Left cardiac atrium (tissue), 4 donors: ENCODE results near the gene FMNL2. TPM values are rescaled to one million over a fixed set of nuclear protein-coding genes. Genes with fewer than 3 reads are reported as not detected.

Experiments
- ATAC-seq, 2 donors: fragments of 200-7000 bp; cut with Tn5 transposase; one replicate each; pipeline ENCODE4 v1.9.1; 2020; ENCODE audit warnings: mild to moderate bottlenecking in 2 of 2, moderate library complexity in 2 of 2
- DNase-seq: peaks from one replicate; pipeline ENCODE4 v3.0.0-alpha.2; 2020
- intact Hi-C, 2 donors: fragments of 100-400 bp; cut with DNase I; formaldehyde crosslinking; loops; one replicate each; pipeline versions ENCODE4 v1.14.1 to v1.15.1; 2022 to 2023
- total RNA-seq, 2 donors: library from RNA; stranded (reverse); fragmentation: NEBNext Ultra II Directional; extraction: Animal tissue kit (Norgen Biotek cat#: 25700); gene quantifications; one replicate each; pipeline ENCODE4 v1.2.1, GENCODE V29; 2021
- donor health status: DM: no; HTN: yes; CAD: no.
- donor health status: DM: no; HTN: yes; CAD: no; lungs with severe emphysema.
- donor health status: DM: yes; HTN: yes; CAD: no.
- donor health status: Dilated cardiomyopathy.

Gene FMNL2
- total RNA-seq, 2 donors from 2014 or later, result 11.3 to 16.6 TPM

DNA sequence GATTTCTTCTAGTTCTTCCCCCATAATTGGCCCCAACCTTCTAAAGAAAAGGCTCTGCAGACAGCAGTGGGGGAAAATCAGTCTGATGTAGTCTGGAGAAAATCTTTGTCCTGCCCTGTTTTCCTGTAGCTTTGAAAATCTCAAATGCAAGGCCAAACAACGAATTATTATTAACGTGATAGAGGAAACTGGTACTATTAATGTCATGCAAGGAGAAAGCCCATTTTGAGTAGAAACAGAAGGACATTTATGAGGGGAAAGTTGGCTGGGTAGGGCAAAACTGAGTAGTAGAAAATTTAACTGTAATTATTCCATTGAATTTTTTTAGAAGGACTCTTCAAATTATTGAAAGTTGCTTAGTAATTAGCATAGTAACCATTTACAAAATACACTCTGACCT lies 98.8 kb downstream of the FMNL2 start:
- intact Hi-C loops, result no loop called here
- DNase-seq (no peak), ATAC-seq (no peak)

GRCh38 chr2:152434395-152435182 lies 99.6 kb downstream of the FMNL2 start:
- ATAC-seq (no peak), DNase-seq (no peak)
- intact Hi-C loops, result no loop called here

- DNase-seq (no peak), ATAC-seq (no peak)
- intact Hi-C loops, result no loop called here
Observed at GRCh38 chr2:152436148-152436547, 101.2 kb downstream of the FMNL2 start.

DNA sequence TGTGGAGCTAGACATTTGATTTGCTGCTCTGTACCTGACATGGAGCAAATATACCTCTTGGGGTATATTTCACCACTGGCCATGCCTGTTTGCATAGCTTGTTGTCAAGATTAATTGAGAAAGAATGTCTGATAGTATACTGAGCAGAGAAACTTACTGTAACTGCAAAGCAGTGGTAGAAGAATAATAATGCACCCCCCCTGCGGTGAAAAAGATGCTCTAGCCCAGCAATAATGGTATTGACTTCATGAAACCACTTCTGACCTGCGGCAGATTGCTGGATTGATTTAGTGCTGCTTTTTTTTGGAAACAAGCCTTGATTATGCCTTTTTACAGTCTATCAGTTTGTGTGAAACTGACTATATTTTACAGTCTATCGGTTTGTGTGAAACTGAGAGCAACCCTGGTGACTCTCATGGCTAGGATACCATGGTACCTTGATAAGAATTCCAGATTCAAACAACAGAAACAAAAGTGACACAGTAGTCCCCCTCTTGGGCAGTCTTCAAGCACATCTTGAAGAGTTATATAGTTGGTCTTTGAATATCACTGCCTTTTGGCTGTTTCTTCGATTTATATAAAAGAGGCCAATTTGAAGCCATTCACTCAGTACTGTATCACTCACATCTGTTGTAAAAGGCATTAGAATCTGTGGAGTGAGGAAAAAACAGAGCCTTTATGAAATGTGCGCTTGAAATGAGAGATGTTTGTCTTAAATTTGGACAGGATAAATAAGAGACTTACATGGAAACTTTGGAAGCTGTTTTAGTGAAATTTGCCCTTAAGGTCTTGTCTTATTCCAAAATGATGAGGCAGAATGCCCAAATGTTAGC lies 102.5 kb downstream of the FMNL2 start:
- intact Hi-C loops, result no loop called here
- DNase-seq, result no peak
- no peak for ATAC-seq

DNA sequence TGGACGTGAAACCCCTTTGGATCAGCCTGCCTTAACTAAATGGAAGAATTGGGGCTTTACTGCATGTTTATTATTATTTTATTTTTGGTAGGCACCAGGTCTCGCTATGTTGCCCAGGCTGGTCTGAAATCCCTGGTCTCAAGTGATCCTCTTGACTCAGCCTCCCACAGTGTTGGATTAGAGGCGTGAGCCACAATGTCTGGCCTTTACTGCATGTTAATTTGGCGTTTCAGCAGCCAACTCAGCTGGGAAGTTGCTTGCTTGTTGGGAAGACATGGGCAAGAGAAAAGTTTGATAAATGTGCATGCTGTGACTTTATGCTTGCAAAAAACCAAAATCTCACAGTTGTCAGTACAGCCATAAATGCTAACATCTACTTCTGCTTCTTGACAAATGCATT lies 105.1 kb downstream of the FMNL2 start:
- intact Hi-C loops, result no loop called here
- DNase-seq (no peak), ATAC-seq (no peak)

DNA sequence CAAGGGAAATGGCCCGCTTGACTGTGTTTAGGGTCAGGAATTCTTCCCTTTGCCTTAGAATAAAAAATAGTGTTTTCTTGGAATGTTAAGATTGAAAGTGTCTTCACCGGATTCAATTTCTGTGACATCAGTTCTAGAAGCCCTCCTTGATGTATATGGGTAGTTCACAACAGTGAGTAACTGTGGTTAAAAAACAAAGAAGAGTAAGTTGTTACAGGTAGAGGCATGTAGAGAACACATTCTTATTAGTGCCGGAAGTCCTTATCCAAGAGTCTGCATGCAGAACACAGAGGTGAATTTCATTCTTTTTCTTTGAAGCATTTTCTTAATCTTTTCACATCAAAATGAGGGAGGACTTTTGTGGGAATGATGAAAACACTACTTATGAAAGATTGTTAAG lies 105.5 kb downstream of the FMNL2 start:
- no peak for DNase-seq
- intact Hi-C loops, result no loop called here
- ATAC-seq, result no peak

- intact Hi-C loops, result no loop called here
- ATAC-seq (no peak), DNase-seq (no peak)
Observed at GRCh38 chr2:152441961-152442360, 107.0 kb downstream of the FMNL2 start.

DNA sequence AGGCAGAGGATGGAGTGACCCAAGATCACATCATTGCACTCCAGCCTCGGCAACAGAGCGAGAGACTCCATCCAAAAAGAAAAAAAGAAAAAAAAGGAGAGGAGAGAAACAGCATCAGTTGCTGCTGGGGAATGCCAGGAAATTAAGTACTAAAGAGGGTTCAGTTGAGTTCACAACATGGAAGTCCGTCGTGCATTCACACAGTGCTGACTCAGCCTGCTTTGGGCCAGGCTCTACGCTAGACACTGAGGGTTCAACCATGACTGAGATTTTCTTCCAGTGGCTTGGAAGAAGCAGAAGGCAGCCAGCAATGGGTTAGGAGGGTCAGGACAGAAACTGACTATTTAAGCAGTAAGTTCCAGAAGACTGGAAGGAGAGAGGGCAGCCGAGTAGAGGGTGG lies 108.8 kb downstream of the FMNL2 start:
- ATAC-seq, result peak; percentile 36 to 71
- intact Hi-C loops, result no loop called here
- no peak for DNase-seq

- intact Hi-C loops, result no loop called here
- peak in 1 of 2 donors; percentile 9 for ATAC-seq
- DNase-seq, result no peak
Observed at GRCh38 chr2:152444448-152444847, 109.5 kb downstream of the FMNL2 start.

GRCh38 chr2:152445375-152445774 lies 110.4 kb downstream of the FMNL2 start:
- DNase-seq (no peak), ATAC-seq (no peak)
- intact Hi-C loops, result no loop called here

- DNase-seq (peak; percentile 29), ATAC-seq (peak; percentile 74 to 90)
- intact Hi-C loops, result no loop called here
Observed at GRCh38 chr2:152445791-152446201, 110.8 kb downstream of the FMNL2 start.

DNA sequence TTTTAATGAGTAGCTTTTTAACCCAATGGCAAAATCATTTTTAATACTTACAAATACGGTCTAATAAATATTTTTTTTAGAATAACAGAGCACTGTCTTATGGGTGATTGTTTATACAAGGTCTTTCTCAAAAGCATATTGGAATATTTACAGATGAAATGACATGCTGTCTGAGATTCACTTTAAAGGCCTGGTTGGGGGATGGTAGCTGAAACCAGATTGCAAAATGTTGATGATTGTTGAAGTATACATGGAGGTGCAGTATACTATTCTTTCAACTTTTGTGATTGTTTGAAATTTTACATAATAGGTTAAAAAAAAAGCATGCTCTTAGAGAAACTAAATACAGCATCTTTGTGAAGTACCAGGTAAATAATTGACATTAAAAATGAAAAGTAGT lies 111.2 kb downstream of the FMNL2 start:
- DNase-seq, result no peak
- intact Hi-C loops, result no loop called here

GRCh38 chr2:152447897-152448296 lies 112.9 kb downstream of the FMNL2 start:
- no peak for ATAC-seq

More for the DNA sequence above, 111.2 kb downstream of the FMNL2 start:
- ATAC-seq, result no peak

DNA sequence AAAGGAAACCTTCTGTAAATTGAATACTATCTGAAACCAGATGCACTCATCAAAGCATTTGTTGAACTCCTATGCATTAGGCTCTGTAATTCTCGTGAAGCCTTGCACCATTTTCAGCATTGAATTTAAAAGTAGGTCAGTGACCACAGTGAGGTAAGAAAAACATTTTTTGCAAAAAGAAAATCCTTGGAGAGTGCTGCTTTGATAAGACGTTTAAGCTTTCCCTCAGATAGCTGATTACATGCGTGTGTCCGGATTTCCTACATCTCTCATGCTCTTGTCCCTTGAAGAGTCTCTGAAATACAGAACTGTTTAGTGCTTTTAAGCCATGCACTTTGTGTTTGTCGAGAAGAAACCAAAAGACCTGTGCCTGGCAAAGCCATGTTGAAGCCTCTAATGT lies 113.6 kb downstream of the FMNL2 start:
- DNase-seq (no peak), ATAC-seq (no peak)
- intact Hi-C loops, result no loop called here

More at GRCh38 chr2:152447897-152448296, 112.9 kb downstream of the FMNL2 start:
- intact Hi-C loops, result no loop called here
- DNase-seq, result no peak

GRCh38 chr2:152449578-152449977 lies 114.6 kb downstream of the FMNL2 start:
- intact Hi-C loops, result no loop called here
- no peak for DNase-seq

DNA sequence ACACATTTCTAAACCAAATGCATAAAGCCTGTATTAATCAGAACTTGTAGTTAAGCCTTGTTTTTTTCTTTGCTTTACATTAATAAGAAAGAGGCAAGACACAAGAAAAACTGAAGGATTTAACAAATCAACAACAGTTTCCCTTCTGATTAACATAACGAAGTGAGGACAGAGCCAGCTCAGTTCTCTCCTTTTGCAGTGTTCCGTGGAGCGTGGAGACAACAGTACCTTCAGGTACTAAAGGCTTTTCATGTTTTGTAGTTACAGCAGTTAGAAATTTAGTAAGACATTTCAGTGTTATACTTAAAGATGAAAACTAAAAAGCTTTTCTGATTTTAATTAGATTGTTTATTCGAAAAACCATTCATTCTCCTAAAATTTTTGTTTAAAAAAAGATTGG lies 115.2 kb downstream of the FMNL2 start:
- DNase-seq (no peak), ATAC-seq (no peak)
- intact Hi-C loops, result no loop called here

More at GRCh38 chr2:152449578-152449977, 114.6 kb downstream of the FMNL2 start:
- ATAC-seq, result no peak

DNA sequence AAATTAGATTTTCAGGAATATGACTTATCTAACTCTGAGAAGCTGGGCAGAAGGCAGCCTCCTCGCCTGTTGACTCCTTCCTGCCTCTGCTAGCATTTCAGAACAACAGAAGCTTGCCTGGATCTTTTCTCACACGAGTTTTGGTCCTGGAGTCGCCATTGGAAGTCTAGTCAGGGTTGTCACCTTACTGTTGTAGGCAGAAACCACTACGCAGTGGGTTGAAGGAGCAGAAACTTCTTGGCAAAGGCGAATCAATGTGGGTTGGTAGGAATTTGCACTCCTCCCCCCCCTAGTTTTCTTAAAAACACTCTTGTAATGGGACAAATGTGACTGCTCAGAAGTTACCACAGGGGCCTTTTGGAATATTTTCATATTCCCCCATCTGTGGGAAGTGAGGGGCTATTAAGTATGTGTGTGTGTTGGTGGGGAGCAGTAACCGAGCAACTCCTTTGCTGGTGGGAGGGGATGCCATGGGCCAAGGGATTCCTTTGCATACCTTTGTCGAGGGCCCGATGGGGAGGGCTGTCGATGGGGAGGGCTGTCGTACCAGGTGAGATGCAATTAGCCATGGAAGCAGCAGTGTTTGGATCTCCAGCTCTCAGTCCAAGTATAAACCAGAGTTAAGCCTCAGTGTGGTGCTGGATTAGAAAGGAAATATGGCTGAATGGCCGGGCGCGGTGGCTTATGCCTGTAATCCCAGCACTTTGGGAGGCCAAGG lies 117.4 kb downstream of the FMNL2 start:
- intact Hi-C loops, result no loop called here
- ATAC-seq, result no peak
- DNase-seq, result no peak

DNA sequence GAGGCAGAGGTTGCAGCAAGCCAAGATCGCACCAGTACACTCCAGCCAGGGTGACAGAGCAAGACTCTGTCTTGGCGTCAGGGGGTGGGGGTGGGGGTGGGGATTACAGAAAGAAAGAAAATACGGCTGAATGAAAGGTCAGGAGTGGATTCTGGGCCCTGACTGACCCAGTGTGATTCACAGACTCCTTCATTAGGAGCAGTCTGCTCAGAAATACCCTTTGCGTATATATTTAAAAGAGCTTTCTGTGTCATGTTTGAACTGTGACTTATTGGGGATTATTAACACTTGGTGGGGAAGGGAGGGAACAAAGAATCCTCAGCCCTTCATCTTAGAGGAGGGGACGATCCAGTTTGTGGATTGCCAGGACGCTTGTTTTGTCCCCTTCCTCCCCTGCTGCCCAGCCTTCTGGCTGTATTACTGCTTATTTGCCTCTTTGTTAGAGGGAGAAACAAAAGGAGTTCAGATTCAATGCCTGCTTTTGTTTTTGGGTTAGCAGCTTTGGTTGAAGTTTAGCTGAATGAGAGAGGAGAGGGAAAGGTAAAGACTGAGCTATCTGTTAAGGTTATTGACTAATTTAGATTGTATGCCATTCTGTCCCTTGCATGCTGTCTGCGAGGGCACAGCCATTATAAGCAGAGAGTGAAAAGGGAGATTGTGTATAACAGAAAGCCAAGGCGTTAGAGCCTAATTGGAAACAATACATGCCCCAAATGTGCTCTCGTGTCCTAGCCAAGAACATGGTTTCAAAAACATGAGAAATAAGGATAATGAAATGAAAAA lies 118.3 kb downstream of the FMNL2 start:
- DNase-seq (no peak), ATAC-seq (no peak)
- intact Hi-C loops, result no loop called here

DNA sequence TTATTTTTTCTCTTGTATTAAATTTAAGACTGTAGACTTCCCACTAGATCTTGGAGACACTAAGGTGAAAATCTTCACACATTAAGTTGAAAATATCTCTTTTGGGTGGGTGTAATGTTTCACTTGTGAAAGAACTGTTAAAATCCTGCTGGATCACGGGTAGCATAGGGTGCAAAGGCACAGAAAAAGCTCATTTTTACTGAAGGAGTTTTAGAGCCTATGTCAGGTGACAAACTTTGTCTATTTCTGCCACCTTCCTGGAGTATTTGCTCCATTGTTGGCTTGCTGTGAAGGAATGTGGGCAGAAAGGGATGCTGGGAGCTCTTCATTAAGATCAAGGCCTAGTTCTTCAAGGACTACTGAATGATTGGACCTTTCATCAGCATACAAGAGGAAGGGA lies 119.4 kb downstream of the FMNL2 start:
- ATAC-seq, result no peak

More for the DNA sequence above, 119.4 kb downstream of the FMNL2 start:
- no peak for DNase-seq
- intact Hi-C loops, result no loop called here
